DND-41 (cell line): ENCODE results near the gene ANGPTL1.

ENCODE experiments used
- ATAC-seq: fragments of 200-7000 bp; cut with Tn5 transposase; 3 replicates; pipeline ENCODE4 v1.9.1; 2021; ENCODE audit warnings: low read depth; ENCODE audit not compliant: insufficient read depth
- DNase-seq: peaks from one replicate; pipeline ENCODE4 v3.0.0-alpha.2; 2020
- H2AFZ ChIP-seq: 2 replicates; pipeline ENCODE4 v1.6.0; 2012; ENCODE audit warnings: low read depth, low read length
- H3K27ac ChIP-seq: 2 replicates; pipeline ENCODE4 v1.5.1; 2012; ENCODE audit warnings: low read length, inconsistent platforms
- H3K27me3 ChIP-seq: fragments of 200-600 bp; sonication (generic); 2 replicates; pipeline ENCODE4 v1.6.0; 2012; ENCODE audit warnings: low read length, mild to moderate bottlenecking, inconsistent platforms; ENCODE audit not compliant: insufficient read depth, poor library complexity
- H3K36me3 ChIP-seq: 2 replicates; pipeline ENCODE4 v1.5.1; 2012; ENCODE audit warnings: low read length, inconsistent platforms; ENCODE audit not compliant: insufficient read depth
- H3K4me1 ChIP-seq: 2 replicates; pipeline ENCODE4 v1.5.1; 2012; ENCODE audit warnings: mild to moderate bottlenecking, low read length; ENCODE audit not compliant: insufficient read depth
- H3K4me2 ChIP-seq: 2 replicates; pipeline ENCODE4 v1.6.0; 2012; ENCODE audit warnings: mild to moderate bottlenecking, moderate library complexity, low read length, inconsistent platforms; ENCODE audit not compliant: insufficient read depth
- H3K4me3 ChIP-seq, 2 experiments: fragments of 200-600 bp in 1 of 2; shearing (Covaris generic) in 1 of 2; 2 replicates each; pipeline ENCODE4 v1.5.1; 2012 to 2016; ENCODE audit warnings: inconsistent platforms in 2 of 2, low read length in 2 of 2, mild to moderate bottlenecking in 2 of 2, low read depth in 1 of 2, moderate library complexity in 1 of 2
- H3K79me2 ChIP-seq: 2 replicates; pipeline ENCODE4 v1.6.0; 2012; ENCODE audit warnings: low read length, inconsistent platforms; ENCODE audit not compliant: insufficient read depth
- H3K9ac ChIP-seq: 2 replicates; pipeline ENCODE4 v1.6.0; 2012; ENCODE audit warnings: low read depth, mild to moderate bottlenecking, inconsistent platforms, low read length, moderate library complexity
- H3K9me3 ChIP-seq: 2 replicates; pipeline ENCODE4 v1.5.1; 2012; ENCODE audit warnings: low read length, moderate library complexity, mild to moderate bottlenecking, inconsistent platforms; ENCODE audit not compliant: insufficient read depth, severe bottlenecking
- H4K20me1 ChIP-seq: 2 replicates; pipeline ENCODE4 v1.6.0; 2012; ENCODE audit warnings: low read length; ENCODE audit not compliant: insufficient read depth
- EZH2 ChIP-seq: IDR thresholded peaks from 3 replicates; pipeline ENCODE4 v1.6.1; 2012; ENCODE audit warnings: borderline replicate concordance, low read depth, mild to moderate bottlenecking, moderate library complexity, low read length, inconsistent platforms; ENCODE audit not compliant: severe bottlenecking
- TF ChIP-seq, protein P1 (sequence below): IDR thresholded peaks from 2 replicates; pipeline ENCODE4 v1.5.1; 2012; ENCODE audit warnings: borderline replicate concordance, low read length, moderate library complexity, mild to moderate bottlenecking; ENCODE audit not compliant: poor library complexity, severe bottlenecking; ENCODE audit errors: extremely low read depth

The ANGPTL1 gene

GRCh38 chr1:178916448-178917174, 45.7 kb upstream of the ANGPTL1 start:
- Histone ChIP-seq H3K9me3 (no peaks in the 10 kb centered on the region), H3K36me3 (peaks cover 22% of the 10 kb centered on the region), H3K4me2 (no peak overlapping the region), H3K4me3 (no peak overlapping the region), H3K79me2 (no peaks in the 10 kb centered on the region), H2AFZ (no peak overlapping the region), H3K27me3 (no peaks in the 10 kb centered on the region), H4K20me1 (no peaks in the 10 kb centered on the region), H3K27ac (no peak overlapping the region), H3K9ac (no peak overlapping the region), H3K4me1 (no peaks in the 10 kb centered on the region)
- ATAC-seq (no peak), DNase-seq (no peak)
- TF ChIP-seq EZH2, result no peak
- TF ChIP-seq, protein P1, sequence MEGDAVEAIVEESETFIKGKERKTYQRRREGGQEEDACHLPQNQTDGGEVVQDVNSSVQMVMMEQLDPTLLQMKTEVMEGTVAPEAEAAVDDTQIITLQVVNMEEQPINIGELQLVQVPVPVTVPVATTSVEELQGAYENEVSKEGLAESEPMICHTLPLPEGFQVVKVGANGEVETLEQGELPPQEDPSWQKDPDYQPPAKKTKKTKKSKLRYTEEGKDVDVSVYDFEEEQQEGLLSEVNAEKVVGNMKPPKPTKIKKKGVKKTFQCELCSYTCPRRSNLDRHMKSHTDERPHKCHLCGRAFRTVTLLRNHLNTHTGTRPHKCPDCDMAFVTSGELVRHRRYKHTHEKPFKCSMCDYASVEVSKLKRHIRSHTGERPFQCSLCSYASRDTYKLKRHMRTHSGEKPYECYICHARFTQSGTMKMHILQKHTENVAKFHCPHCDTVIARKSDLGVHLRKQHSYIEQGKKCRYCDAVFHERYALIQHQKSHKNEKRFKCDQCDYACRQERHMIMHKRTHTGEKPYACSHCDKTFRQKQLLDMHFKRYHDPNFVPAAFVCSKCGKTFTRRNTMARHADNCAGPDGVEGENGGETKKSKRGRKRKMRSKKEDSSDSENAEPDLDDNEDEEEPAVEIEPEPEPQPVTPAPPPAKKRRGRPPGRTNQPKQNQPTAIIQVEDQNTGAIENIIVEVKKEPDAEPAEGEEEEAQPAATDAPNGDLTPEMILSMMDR, result no peak

- ATAC-seq (no peak), DNase-seq (no peak)
- Histone ChIP-seq H3K36me3 (peaks cover 33% of the 10 kb centered on the region), H3K4me3 (no peak overlapping the region), H3K27ac (no peak overlapping the region), H3K9me3 (no peaks in the 10 kb centered on the region), H3K9ac (no peak overlapping the region), H3K27me3 (no peaks in the 10 kb centered on the region), H3K4me2 (no peak overlapping the region), H3K79me2 (no peaks in the 10 kb centered on the region), H4K20me1 (no peaks in the 10 kb centered on the region), H3K4me1 (no peaks in the 10 kb centered on the region), H2AFZ (no peak overlapping the region)
- TF ChIP-seq, protein P1, result no peak
- TF ChIP-seq EZH2, result no peak
Measured at GRCh38 chr1:178912597-178912996, 41.7 kb upstream of the ANGPTL1 start.

- Histone ChIP-seq H3K79me2 (no peaks in the 10 kb centered on the region), H3K27ac (no peak overlapping the region), H2AFZ (no peak overlapping the region), H3K9ac (no peak overlapping the region), H4K20me1 (no peaks in the 10 kb centered on the region), H3K4me3 (no peak overlapping the region), H3K9me3 (no peaks in the 10 kb centered on the region), H3K4me2 (no peak overlapping the region), H3K27me3 (no peaks in the 10 kb centered on the region), H3K36me3 (peaks cover 30% of the 10 kb centered on the region), H3K4me1 (no peaks in the 10 kb centered on the region)
- TF ChIP-seq EZH2, result no peak
- TF ChIP-seq, protein P1, result no peak
- ATAC-seq (no peak), DNase-seq (no peak)
Measured at GRCh38 chr1:178910023-178910422, 39.1 kb upstream of the ANGPTL1 start.

- Histone ChIP-seq H3K27ac (no peak overlapping the region), H2AFZ (no peak overlapping the region), H3K79me2 (no peaks in the 10 kb centered on the region), H3K36me3 (peaks cover 19% of the 10 kb centered on the region; the same call in 1 of the 2 replicates), H3K4me3 (no peak overlapping the region), H3K9ac (no peak overlapping the region), H3K9me3 (no peaks in the 10 kb centered on the region), H3K4me2 (no peak overlapping the region), H3K4me1 (no peaks in the 10 kb centered on the region), H3K27me3 (no peaks in the 10 kb centered on the region), H4K20me1 (no peaks in the 10 kb centered on the region)
- ATAC-seq, result no peak
- no peak for DNase-seq
- TF ChIP-seq, protein P1, result no peak
- TF ChIP-seq EZH2, result no peak
Measured at GRCh38 chr1:178908358-178908757, 37.5 kb upstream of the ANGPTL1 start.
